Fibroblast of villous mesenchyme (primary cell): ENCODE data around the gene DXO. TPM values are rescaled to one million over a fixed set of nuclear protein-coding genes. Genes with fewer than 3 reads are reported as not detected.
A peak's percentile ranks its signal among the peaks of the same experiment; 100 is the strongest.

Experiments used
- DNase-seq: peaks from one replicate; pipeline ENCODE4 v3.0.0-alpha.2; 2010; ENCODE audit warnings: low read depth
- H3K4me3 ChIP-seq: 2 replicates; pipeline ENCODE4 v1.5.1; 2011; ENCODE audit warnings: low read depth, mild to moderate bottlenecking, low read length
- CTCF ChIP-seq: IDR thresholded peaks from 2 replicates; pipeline ENCODE4 v1.5.1; 2012; ENCODE audit warnings: low read depth, mild to moderate bottlenecking, low read length; ENCODE audit not compliant: insufficient read depth
- small RNA-seq: library from RNA; depleted of rRNA; stranded (forward); fragments of <200 nt; gene quantifications from one replicate; pipeline ENCODE3, GENCODE V24; 2012
- total RNA-seq: library from RNA; depleted of rRNA; stranded (reverse); fragments of >200 nt; gene quantifications from 2 replicates; pipeline ENCODE4 v1.2.3, GENCODE V29; 2012

DXO gene
- total RNA-seq, 1 donor = 14.2 TPM

DNA sequence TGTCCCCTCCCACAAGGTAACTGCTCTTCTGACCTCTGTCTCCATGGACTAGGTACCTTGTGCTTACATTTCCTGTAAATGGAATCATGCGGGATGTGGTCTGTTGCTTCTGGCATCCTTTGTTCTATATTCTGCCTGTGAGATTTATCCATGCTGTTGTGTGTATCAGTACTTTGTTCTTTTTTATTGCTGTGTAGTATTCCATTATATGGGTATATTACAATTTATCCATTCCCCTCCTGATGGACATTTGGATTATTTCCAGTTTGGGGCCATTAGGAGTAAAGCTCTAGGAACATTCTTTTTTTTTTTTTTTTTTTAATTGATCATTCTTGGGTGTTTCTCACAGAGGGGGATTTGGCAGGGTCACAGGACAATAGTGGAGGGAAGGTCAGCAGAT lies 41.0 kb downstream of the DXO start:
- TF ChIP-seq CTCF = no peak
- no peak for DNase-seq
- no peak overlapping the region for H3K4me3 ChIP-seq

GRCh38 chr6:31928672-31928939 lies 43.3 kb downstream of the DXO start:
- no peak for DNase-seq
- no peak overlapping the region for H3K4me3 ChIP-seq
- no peak for TF ChIP-seq CTCF

DNA sequence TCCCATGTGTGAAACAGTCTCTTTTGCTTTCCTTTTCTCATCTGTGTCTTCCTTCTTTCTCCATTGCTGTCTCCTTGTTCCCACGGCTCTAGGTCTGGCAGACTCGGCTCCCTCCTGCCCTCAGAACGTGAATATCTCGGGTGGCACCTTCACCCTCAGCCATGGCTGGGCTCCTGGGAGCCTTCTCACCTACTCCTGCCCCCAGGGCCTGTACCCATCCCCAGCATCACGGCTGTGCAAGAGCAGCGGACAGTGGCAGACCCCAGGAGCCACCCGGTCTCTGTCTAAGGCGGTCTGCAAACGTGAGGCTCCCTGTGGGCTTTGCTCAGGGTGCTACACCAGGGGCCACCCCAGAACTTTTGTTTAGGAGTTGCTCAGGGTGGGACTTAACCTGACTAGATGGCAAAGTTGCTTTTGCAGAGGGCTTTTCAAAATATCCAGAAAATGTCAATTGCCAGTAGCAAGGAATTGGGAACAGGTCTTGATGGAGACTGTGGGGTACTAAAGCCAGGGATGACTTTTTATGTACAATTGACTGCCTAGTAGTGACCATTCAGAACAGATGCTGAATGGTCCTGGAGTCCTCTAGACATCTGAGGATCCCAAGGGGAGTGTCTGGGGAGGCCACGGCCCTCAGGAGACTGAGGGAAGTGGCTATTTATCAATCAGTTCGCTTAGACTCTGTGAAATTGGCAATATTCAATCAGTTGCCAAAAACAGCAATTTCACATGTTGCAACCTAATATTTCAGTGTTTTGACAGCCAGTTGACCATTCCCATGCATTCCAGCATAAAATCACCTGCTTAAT lies 43.9 kb downstream of the DXO start:
- H3K4me3 ChIP-seq = peak overlapping the region; percentile 33
- DNase-seq = no peak
- TF ChIP-seq CTCF = no peak

DNA sequence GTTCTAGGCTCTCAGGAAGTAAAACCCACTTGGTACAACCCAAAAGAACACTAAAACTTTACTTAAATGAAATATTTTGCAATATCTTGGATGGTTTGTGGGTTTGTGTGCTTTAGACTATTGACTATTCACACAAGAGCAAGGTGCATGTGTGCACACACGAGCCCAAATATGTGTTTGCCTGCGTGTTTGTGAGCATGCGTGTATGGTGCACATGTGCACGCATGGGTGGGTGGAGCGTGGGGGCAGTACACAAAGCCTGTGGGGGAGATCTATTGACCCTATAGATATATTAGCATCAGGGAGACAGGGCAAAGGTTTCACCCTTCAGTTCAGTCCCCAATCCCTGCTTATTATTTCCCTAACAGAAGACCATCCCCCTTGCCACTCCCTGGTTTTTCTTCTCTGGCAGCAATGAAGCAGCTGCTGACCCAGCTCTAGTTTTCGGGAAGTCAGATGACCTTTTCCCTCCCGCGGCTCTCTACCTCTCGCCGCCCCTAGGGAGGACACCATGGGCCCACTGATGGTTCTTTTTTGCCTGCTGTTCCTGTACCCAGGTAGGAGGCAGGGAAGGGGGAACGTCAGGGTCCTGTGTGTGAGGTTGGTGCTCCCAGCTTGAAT lies 44.6 kb downstream of the DXO start, which contains the start of gene C2:
C2 (plus strand) TSS at position 476 of the 621 bp plus-strand sequence; CDS start at position 512, 36 bp downstream.
- no peak for DNase-seq
- peak within 1 kb of the TSS; percentile 33 for H3K4me3 ChIP-seq
- no peak for TF ChIP-seq CTCF

DNA sequence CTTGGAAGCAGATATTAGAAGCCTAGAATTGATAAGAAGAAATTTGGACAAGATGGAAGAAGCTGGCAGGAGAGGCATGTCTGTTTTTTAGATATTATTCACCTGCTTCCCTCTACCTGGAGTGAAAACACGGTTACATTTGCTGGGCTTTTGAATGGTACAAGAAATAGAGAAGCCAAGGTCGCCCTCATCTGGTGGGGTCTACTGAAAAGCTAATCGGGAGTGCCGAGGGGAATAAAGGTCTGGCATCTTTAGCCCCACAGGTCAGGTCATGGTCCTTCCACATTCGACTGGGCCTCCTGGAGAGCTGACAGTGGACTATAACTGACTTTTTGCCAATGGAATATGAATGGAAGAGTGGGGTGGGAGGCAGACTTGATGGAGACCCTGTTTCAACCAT lies 49.0 kb downstream of the DXO start:
- TF ChIP-seq CTCF = peak; percentile 28
- no peak overlapping the region for H3K4me3 ChIP-seq
- DNase-seq = peak; percentile 25

DNA sequence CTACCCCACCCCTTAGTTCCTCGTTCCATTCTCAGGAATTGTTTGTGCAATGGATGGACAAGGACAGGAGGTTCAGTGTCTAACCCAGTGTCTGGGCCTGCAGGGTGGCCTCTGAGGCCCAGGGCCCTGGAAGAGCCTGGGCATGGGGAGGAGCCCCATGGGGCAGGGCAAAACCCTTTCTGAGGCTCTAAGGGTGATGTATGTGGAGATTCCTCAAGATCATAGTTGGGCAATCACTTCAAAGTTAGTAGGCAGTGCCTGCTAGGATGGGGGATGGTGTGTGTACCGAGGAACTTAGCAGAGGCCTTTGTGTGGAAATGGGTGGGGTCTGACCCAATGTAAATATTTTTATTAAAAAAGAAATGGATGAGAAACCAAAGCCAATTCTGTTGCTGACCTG lies 51.1 kb downstream of the DXO start:
- no peak overlapping the region for H3K4me3 ChIP-seq
- no peak for TF ChIP-seq CTCF
- peak; percentile 37 for DNase-seq

Small RNAs within 50 kb of the gene (small RNA-seq; reads per million reads assigned to genes)
- gene AL645922.1 = not detected

Other genes starting within 250 kb of the DXO start
- gene MPIG6B, start 248.8 kb downstream of the DXO start, total RNA-seq = not detected in 2 replicates
- 60.5 and 68.0 TPM in 2 replicates for gene DDAH2, start 242.8 kb downstream of the DXO start, total RNA-seq
- 586 and 701 TPM in 2 replicates for gene CLIC1, start 235.6 kb downstream of the DXO start, total RNA-seq
- gene MSH5, start 232.1 kb downstream of the DXO start, total RNA-seq = 9.5 and 13.9 TPM in 2 replicates
- 0.43 and 1.3 TPM in 2 replicates for gene SAPCD1, start 209.5 kb downstream of the DXO start, total RNA-seq
- gene VWA7, start 194.8 kb downstream of the DXO start, total RNA-seq = under 0.01 TPM in 2 replicates
- 60.0 and 73.1 TPM in 2 replicates for gene VARS1, start 176.4 kb downstream of the DXO start, total RNA-seq
- gene LSM2, start 165.2 kb downstream of the DXO start, total RNA-seq = 21.6 and 23.7 TPM in 2 replicates
- gene HSPA1L, start 156.9 kb downstream of the DXO start, total RNA-seq = 0.86 and 0.97 TPM in 2 replicates
- gene HSPA1A, start 156.6 kb downstream of the DXO start, total RNA-seq = 77.0 and 132 TPM in 2 replicates
- gene HSPA1B, start 144.4 kb downstream of the DXO start, total RNA-seq = 84.4 and 148 TPM in 2 replicates
- gene NEU1, start 109.3 kb downstream of the DXO start, total RNA-seq = 70.8 and 77.6 TPM in 2 replicates
- not detected in 2 replicates for gene SLC44A4, start 93.1 kb downstream of the DXO start, total RNA-seq
- gene EHMT2, start 74.4 kb downstream of the DXO start, total RNA-seq = 38.0 and 42.7 TPM in 2 replicates
- gene ZBTB12, start 70.1 kb downstream of the DXO start, total RNA-seq = 1.9 and 3.0 TPM in 2 replicates
- 1.3 and 2.3 TPM in 2 replicates for gene C2, start 44.4 kb downstream of the DXO start, total RNA-seq
- gene CFB, start 26.0 kb downstream of the DXO start, total RNA-seq = 3.5 and 12.1 TPM in 2 replicates
- gene NELFE, start 13.2 kb downstream of the DXO start, total RNA-seq = 106 and 120 TPM in 2 replicates
- gene SKIC2, start 13.0 kb downstream of the DXO start, total RNA-seq = 52.2 and 58.9 TPM in 2 replicates
- gene C4A, start 9.9 kb upstream of the DXO start, total RNA-seq = 6.0 and 13.9 TPM in 2 replicates
- gene C4B, start 42.7 kb upstream of the DXO start, total RNA-seq = 6.8 and 9.9 TPM in 2 replicates
- under 0.01 TPM in 2 replicates for gene CYP21A2, start 66.3 kb upstream of the DXO start, total RNA-seq
- gene TNXB, start 137.2 kb upstream of the DXO start, total RNA-seq = 4.8 and 17.7 TPM in 2 replicates
- gene ATF6B, start 156.1 kb upstream of the DXO start, total RNA-seq = 17.3 and 22.9 TPM in 2 replicates
- 6.4 and 6.9 TPM in 2 replicates for gene FKBPL, start 158.2 kb upstream of the DXO start, total RNA-seq
- under 0.01 and 0.32 TPM in 2 replicates for gene PRRT1, start 179.8 kb upstream of the DXO start, total RNA-seq
- 14.8 and 22.9 TPM in 2 replicates for gene PPT2, start 182.0 kb upstream of the DXO start, total RNA-seq
- gene EGFL8, start 192.5 kb upstream of the DXO start, total RNA-seq = 0.97 and 2.6 TPM in 2 replicates
- gene AGPAT1, start 203.9 kb upstream of the DXO start, total RNA-seq = 21.9 and 30.2 TPM in 2 replicates
- 22.5 and 37.6 TPM in 2 replicates for gene RNF5, start 206.3 kb upstream of the DXO start, total RNA-seq
- gene AGER, start 212.1 kb upstream of the DXO start, total RNA-seq = 0.32 and 0.86 TPM in 2 replicates
- gene PBX2, start 218.1 kb upstream of the DXO start, total RNA-seq = 29.0 and 35.4 TPM in 2 replicates
- 2.6 and 4.8 TPM in 2 replicates for gene GPSM3, start 220.5 kb upstream of the DXO start, total RNA-seq